ENCODE results near the gene FMO2.
"Not testable (repeated sequence)": the region's sequence is repeated elsewhere in the genome, so short reads cannot be mapped to it uniquely, and the experiment has no call there.

Gene FMO2

GRCh38 chr1:171219346-171220080, 34.4 kb downstream of the FMO2 start:
- Mint-ChIP-seq H3K4me3 (peak overlapping the region; percentile 33 to 67 (median 60)), H3K4me1 (peaks cover 52% of the 10 kb centered on the region), H3K27me3 (ENCODE audit: low read depth) (no peaks in the 10 kb centered on the region), H3K36me3 (ENCODE audit: low read depth) (no peaks in the 10 kb centered on the region), H3K27ac (peak overlapping the region; percentile 96 to 99 (median 97)), H3K9me3 (peaks cover 3% of the 10 kb centered on the region)
- TF ChIP-seq CTCF (IDR thresholded peaks at IDR 0.05; ENCODE audit: unreplicated experiment in 3 of 3) = no peak

GRCh38 chr1:171220081-171220420, 35.0 kb downstream of the FMO2 start:
- Mint-ChIP-seq H3K9me3 (peaks cover 3% of the 10 kb centered on the region), H3K4me1 (peaks cover 52% of the 10 kb centered on the region), H3K27me3 (ENCODE audit: low read depth) (no peaks in the 10 kb centered on the region), H3K27ac (peak overlapping the region; percentile 96 to 99 (median 97)), H3K36me3 (ENCODE audit: low read depth) (no peaks in the 10 kb centered on the region), H3K4me3 (peak overlapping the region; percentile 33 to 67 (median 60))
- TF ChIP-seq CTCF (IDR thresholded peaks at IDR 0.05; ENCODE audit: unreplicated experiment in 3 of 3) = no peak

GRCh38 chr1:171220581-171221054, 35.5 kb downstream of the FMO2 start:
- peaks cover 52% of the 10 kb centered on the region for H3K4me1 Mint-ChIP-seq

GRCh38 chr1:171221665-171222591, 36.8 kb downstream of the FMO2 start:
- no peak for TF ChIP-seq CTCF (IDR thresholded peaks at IDR 0.05; ENCODE audit: unreplicated experiment in 3 of 3)
- peak overlapping the region; percentile 33 to 67 (median 61) for H3K4me3 Mint-ChIP-seq
- H3K4me1 Mint-ChIP-seq = peaks cover 52% of the 10 kb centered on the region

More at GRCh38 chr1:171220581-171221054, 35.5 kb downstream of the FMO2 start:
- H3K9me3 Mint-ChIP-seq = peaks cover 3% of the 10 kb centered on the region
- H3K36me3 Mint-ChIP-seq (ENCODE audit: low read depth) = no peaks in the 10 kb centered on the region
- H3K27ac Mint-ChIP-seq = peak overlapping the region; percentile 96 to 99 (median 97)
- peak in 1 of 3 experiments; percentile 5 for TF ChIP-seq CTCF (IDR thresholded peaks at IDR 0.05; ENCODE audit: unreplicated experiment in 3 of 3)
- no peaks in the 10 kb centered on the region for H3K27me3 Mint-ChIP-seq (ENCODE audit: low read depth)
- H3K4me3 Mint-ChIP-seq = peak overlapping the region; percentile 74 to 90 (median 84)

GRCh38 chr1:171222936-171223335, 37.8 kb downstream of the FMO2 start:
- peaks cover 52% of the 10 kb centered on the region for H3K4me1 Mint-ChIP-seq
- no peaks in the 10 kb centered on the region for H3K36me3 Mint-ChIP-seq (ENCODE audit: low read depth)
- no peaks in the 10 kb centered on the region for H3K27me3 Mint-ChIP-seq (ENCODE audit: low read depth)
- peak overlapping the region; percentile 73 to 95 (median 89) for H3K27ac Mint-ChIP-seq
- H3K9me3 Mint-ChIP-seq = peaks cover 3% of the 10 kb centered on the region
- TF ChIP-seq CTCF (IDR thresholded peaks at IDR 0.05; ENCODE audit: unreplicated experiment in 3 of 3) = no peak
- H3K4me3 Mint-ChIP-seq = peak overlapping the region in 2 of 3 experiments; percentile 23 to 67

More at GRCh38 chr1:171221665-171222591, 36.8 kb downstream of the FMO2 start:
- Mint-ChIP-seq H3K27ac (peak overlapping the region; percentile 73 to 95 (median 89)), H3K36me3 (ENCODE audit: low read depth) (no peaks in the 10 kb centered on the region), H3K27me3 (ENCODE audit: low read depth) (no peaks in the 10 kb centered on the region), H3K9me3 (peaks cover 3% of the 10 kb centered on the region)

- H3K36me3 Mint-ChIP-seq (ENCODE audit: low read depth); H3K4me3 Mint-ChIP-seq; H3K9me3 Mint-ChIP-seq; H3K27me3 Mint-ChIP-seq (ENCODE audit: low read depth): not testable (repeated sequence)
- Mint-ChIP-seq H3K27ac (peak overlapping the region in 2 of 3 experiments; percentile 55 to 89), H3K4me1 (peaks cover 44% of the 10 kb centered on the region)
These were observed 39.2 kb downstream of the FMO2 start for GRCh38 chr1:171224257-171224656.
